Large intestine (tissue), 12 donors: ENCODE measurements around the gene TDP1. TPM values are rescaled to one million over a fixed set of nuclear protein-coding genes. Genes with fewer than 3 reads are reported as not detected.

Experiments used
- DNase-seq, 2 donors: peaks; one replicate each; pipeline versions ENCODE4 v3.0.0 to v3.0.0-alpha.2; 2013
- H3K27ac ChIP-seq: one replicate; pipeline ENCODE4 v1.5.1; 2013; ENCODE audit warnings: low read length
- H3K27me3 ChIP-seq: 2 replicates; pipeline ENCODE4 v1.6.1; 2013; ENCODE audit warnings: low read length; ENCODE audit not compliant: control insufficient read depth, insufficient read depth
- H3K36me3 ChIP-seq: 2 replicates; pipeline ENCODE4 v1.6.1; 2013; ENCODE audit warnings: low read length; ENCODE audit not compliant: control insufficient read depth, insufficient read depth
- H3K4me1 ChIP-seq: one replicate; pipeline ENCODE4 v1.6.1; 2013; ENCODE audit warnings: low read length; ENCODE audit not compliant: control insufficient read depth, insufficient read depth
- H3K4me3 ChIP-seq: one replicate; pipeline ENCODE4 v1.5.1; 2013; ENCODE audit warnings: low read length
- H3K9me3 ChIP-seq: one replicate; pipeline ENCODE4 v1.6.1; 2013; ENCODE audit warnings: mild to moderate bottlenecking, low read depth, low read length, moderate library complexity; ENCODE audit not compliant: control insufficient read depth
- WGBS: methylation state at CpG from one replicate; pipeline ENCODE4 v1.1.5; 2013; ENCODE audit warnings: low lambda C conversion rate; ENCODE audit not compliant: insufficient coverage; 5-methylcytosine and 5-hydroxymethylcytosine counted together
- long read RNA-seq, 11 donors: transcript quantifications; one replicate each; lab custom pipeline, GENCODE V29; 2026
- polyA plus RNA-seq: library from polyadenylated mRNA; unstranded; fragments of 120-200 nt; gene quantifications from one replicate; pipeline ENCODE4 v1.2.1, GENCODE V29; 2013

Gene TDP1
- 17.2 TPM for polyA plus RNA-seq
- long read RNA-seq, donor 1, partial matches to known transcripts: 0 of 3 reads
- long read RNA-seq, donor 1, other reads (novel, unspliced or antisense): 0 of 3 reads
- long read RNA-seq, donor 2, partial matches to known transcripts: 0 of 1 reads
- long read RNA-seq, donor 2, other reads (novel, unspliced or antisense): 0 of 1 reads
- long read RNA-seq, donor 3: 0 reads
- long read RNA-seq, donor 4: 0 reads
- long read RNA-seq, donor 5, partial matches to known transcripts: 0 of 2 reads
- long read RNA-seq, donor 5, other reads (novel, unspliced or antisense): 0 of 2 reads
- long read RNA-seq, donor 6, partial matches to known transcripts: 0 of 1 reads
- long read RNA-seq, donor 6, other reads (novel, unspliced or antisense): 0 of 1 reads
- long read RNA-seq, donor 7, partial matches to known transcripts: 0 of 3 reads
- long read RNA-seq, donor 7, other reads (novel, unspliced or antisense): 0 of 3 reads
- long read RNA-seq, donor 8, partial matches to known transcripts: 0 of 6 reads
- long read RNA-seq, donor 8, other reads (novel, unspliced or antisense): 0 of 6 reads
- long read RNA-seq, donor 9, partial matches to known transcripts: 0 of 3 reads
- long read RNA-seq, donor 9, other reads (novel, unspliced or antisense): 0 of 3 reads
- long read RNA-seq, donor 10, partial matches to known transcripts: 0 of 3 reads
- long read RNA-seq, donor 10, other reads (novel, unspliced or antisense): 0 of 3 reads
- long read RNA-seq, donor 11, partial matches to known transcripts: 0 of 3 reads
- long read RNA-seq, donor 11, other reads (novel, unspliced or antisense): 0 of 3 reads

DNA sequence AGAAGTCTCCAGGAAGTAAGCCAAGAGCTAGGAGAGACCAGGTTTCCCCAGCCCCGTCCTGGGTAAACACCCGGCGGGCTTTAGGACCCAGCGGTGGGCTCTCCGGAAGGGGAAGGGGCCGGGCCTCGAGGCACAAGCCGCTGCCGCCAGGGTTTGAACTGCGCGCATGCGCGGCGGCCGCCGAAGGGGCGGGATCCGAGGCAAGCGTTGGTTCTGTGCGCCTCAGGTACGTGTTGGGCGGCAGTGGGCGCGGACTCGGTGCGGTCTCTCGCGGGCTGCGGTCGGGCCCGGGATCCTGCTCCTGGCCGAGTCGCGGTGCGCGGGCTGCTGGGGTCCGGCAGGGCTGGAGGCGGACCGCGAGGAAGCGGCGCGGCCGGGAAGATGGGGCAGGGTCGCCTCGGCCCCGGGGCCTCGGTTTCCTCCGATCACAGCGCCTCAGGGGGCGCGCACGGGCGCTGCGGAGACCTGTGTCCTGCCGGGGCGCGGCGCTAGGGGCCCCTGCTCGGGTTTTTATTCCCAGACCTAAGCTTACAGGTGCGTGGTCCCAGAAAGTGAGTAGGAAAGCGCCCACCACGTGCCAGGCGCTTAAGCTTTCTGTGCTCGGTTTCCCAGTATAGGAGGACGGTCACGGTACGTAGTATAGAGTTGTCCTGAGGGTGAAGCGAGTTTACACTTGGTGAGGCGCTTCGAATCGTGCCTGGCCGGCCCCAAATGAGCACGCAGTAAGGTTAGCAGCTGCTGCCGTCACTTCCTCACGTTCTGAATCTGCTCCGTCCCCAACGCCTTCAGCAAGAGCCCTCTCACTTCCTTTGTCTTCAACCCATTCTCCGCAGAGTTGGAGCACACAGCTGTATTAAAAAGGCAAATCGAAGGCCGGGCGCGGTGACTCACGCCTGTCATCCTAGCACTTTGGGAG lies at the start of gene TDP1:
TDP1 (plus strand) TSS at position 183 of the 916 bp plus-strand sequence. CDS start 7,188 bp downstream, outside the sequence.
- Histone ChIP-seq H3K27ac (peak within 1 kb of the TSS; percentile 94), H3K36me3 (peaks cover 8% of the 10 kb centered on the region), H3K9me3 (no peaks in the 10 kb centered on the region), H3K27me3 (no peaks in the 10 kb centered on the region), H3K4me1 (peaks cover 5% of the 10 kb centered on the region), H3K4me3 (peak within 1 kb of the TSS; percentile 75)
- WGBS: no CpG with 5 or more reads among the region's 84 CpGs
- DNase-seq: peak; percentile 97 to 98

GRCh38 chr14:89906000-89906399 lies 49.7 kb upstream of the TDP1 start:
- Histone ChIP-seq H3K9me3 (no peaks in the 10 kb centered on the region), H3K4me1 (peaks cover 5% of the 10 kb centered on the region), H3K27me3 (no peaks in the 10 kb centered on the region), H3K36me3 (no peaks in the 10 kb centered on the region), H3K4me3 (no peak overlapping the region), H3K27ac (no peak overlapping the region)
- DNase-seq: no peak

DNA sequence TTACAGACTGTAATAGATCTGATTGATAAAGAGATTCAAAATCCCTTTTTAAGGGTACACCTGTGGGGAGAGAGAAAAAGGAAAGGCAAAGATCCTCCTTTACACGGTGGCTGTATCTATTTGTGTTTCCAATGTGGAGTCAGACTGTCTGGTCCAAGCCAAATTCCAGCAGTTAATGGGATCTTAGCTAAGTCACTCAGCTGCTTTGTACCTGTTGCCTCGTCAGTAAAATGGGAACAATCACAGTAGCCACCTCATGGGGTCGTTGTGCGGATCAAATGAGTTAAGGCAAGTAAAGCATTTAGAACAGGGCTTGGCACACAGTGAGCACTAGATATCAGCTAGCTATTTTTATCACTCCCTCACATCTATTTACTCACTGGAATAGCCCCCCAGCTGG lies 48.1 kb upstream of the TDP1 start:
- peaks cover 19% of the 10 kb centered on the region for H3K4me1 ChIP-seq
- H3K4me3 ChIP-seq: no peak overlapping the region
- no peak for DNase-seq
- WGBS: no CpG with 5 or more reads among the region's 4 CpGs
- H3K36me3 ChIP-seq: no peaks in the 10 kb centered on the region
- no peaks in the 10 kb centered on the region for H3K9me3 ChIP-seq
- no peak overlapping the region for H3K27ac ChIP-seq
- H3K27me3 ChIP-seq: no peaks in the 10 kb centered on the region

DNA sequence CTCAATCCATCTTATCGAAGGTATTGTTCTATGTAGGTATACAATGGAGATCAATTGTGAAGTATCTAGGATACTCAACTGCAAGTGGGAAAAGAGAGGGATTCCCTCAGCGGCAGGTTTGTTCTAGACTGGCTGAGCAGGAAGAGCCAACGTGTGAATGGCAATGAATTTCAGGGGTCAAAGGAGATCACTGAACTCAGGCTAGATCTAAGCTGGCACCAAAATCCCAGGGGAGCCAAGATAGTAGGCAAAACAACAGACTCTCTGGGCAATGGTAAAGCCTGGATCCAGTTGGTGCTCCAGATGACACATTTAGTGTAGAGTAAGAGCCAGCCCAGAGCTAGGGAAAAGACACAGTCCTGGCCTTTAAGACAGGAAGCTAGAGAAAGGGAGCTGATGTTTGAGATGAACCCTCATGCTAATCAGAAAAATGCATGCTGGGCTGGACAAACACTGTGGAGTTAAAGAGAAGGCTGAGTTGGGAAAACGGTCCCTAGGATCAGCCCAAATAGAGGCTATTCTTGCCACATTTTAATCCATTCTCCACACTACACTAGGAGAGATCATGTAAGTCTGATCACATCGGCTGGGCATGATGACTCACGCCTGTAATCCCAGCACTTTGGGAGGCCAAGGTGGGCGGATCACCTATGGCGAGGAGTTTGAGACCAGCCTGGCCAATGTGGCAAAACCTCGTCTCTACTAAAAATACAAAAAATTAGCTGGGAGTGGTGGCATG lies 46.8 kb upstream of the TDP1 start:
- no CpG with 5 or more reads among the region's 9 CpGs for WGBS
- DNase-seq: no peak
- Histone ChIP-seq H3K4me3 (no peak overlapping the region), H3K9me3 (no peaks in the 10 kb centered on the region), H3K27me3 (no peaks in the 10 kb centered on the region), H3K4me1 (peaks cover 22% of the 10 kb centered on the region), H3K36me3 (no peaks in the 10 kb centered on the region), H3K27ac (no peak overlapping the region)

DNA sequence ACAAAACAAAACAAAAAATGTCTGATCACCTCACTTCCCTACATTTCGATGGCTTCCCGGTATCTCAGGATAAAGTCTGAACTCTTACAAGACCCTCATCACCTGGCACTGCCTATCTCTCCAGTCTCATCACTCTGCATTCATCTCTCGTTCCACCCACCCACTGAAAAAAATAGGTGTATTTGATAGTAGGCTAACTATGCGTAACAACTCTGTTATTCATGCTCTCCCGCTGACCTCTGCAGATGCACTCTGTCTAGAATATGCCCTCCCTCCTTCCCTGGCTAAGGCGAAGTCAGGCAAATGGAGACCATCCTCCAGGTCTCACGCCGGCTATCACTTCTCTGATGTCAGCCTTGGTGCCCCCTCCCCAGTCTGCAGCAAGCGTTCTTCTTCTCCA lies 46.1 kb upstream of the TDP1 start:
- WGBS: 90% methylated on average over 2 of the region's 9 CpGs
- no peak for DNase-seq
- H3K27ac ChIP-seq: peak overlapping the region; percentile 88
- no peaks in the 10 kb centered on the region for H3K27me3 ChIP-seq
- H3K9me3 ChIP-seq: no peaks in the 10 kb centered on the region
- H3K4me3 ChIP-seq: no peak overlapping the region
- H3K4me1 ChIP-seq: peaks cover 22% of the 10 kb centered on the region
- H3K36me3 ChIP-seq: no peaks in the 10 kb centered on the region

DNA sequence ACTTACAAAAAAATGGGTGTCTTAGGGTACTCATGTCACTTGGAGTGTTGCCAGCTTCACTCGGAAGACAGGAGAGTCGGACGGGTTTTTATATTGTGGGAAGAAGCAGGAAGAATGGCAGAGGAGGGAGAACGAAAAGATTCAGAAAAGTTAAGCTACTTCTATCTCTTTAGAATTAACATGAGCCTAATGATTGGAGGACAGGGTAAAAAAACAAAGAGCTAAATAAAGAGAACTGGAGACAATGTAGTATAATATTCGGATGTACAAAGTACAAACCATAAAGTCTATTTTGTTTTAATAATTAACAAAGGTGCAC lies 45.1 kb upstream of the TDP1 start:
- H3K4me1 ChIP-seq: peaks cover 22% of the 10 kb centered on the region
- peak; percentile 33 to 83 for DNase-seq
- peak overlapping the region; percentile 21 for H3K4me3 ChIP-seq
- H3K27ac ChIP-seq: peak overlapping the region; percentile 88
- no peaks in the 10 kb centered on the region for H3K9me3 ChIP-seq
- WGBS: 20% methylated on average over 5 of the region's 5 CpGs
- no peaks in the 10 kb centered on the region for H3K27me3 ChIP-seq
- H3K36me3 ChIP-seq: no peaks in the 10 kb centered on the region

DNA sequence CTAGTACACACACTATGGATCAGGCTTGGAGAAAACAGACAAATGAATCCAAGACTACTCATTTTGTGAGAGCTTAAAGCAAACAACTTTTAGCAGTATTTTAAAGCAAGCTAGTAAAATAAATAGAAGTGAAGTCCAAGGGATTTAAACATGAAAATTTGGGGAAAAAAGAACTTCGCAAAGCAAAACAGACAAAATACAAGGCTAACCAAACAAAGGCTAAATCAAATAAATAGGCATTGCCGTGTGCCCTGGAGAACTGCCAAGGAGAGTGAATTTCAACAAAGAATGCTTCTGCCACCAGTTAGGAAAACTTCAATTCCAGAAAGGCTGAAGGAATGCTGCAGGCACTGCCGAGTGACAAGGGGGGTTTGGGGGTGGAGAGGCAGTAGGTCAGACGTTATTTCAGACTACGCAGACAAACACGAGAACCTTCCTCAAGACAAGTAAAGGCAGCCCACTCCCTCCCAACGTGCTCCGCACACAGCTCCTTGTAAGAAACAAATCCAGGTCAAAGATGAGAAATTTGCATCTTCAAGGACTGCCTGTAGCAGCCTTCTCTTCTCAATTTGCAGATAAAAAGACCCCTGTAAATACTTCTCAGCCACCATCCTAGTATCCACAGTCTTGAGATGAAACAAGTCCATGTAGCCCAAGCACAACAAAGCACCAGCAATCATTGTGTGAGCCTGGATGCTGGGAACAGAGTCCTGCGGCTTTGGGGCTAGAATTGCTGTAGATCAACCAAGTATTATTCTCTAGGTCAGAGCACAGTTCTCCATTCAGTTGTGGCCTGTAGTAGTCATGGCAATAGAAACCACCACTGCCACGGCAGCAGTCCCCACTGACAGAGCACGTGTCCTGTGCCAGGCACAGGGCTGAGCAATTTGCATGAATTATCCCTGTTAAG lies 44.5 kb upstream of the TDP1 start:
- Histone ChIP-seq H3K4me1 (peaks cover 22% of the 10 kb centered on the region), H3K27ac (peak overlapping the region; percentile 88), H3K4me3 (peak overlapping the region; percentile 21), H3K9me3 (no peaks in the 10 kb centered on the region), H3K36me3 (no peaks in the 10 kb centered on the region), H3K27me3 (no peaks in the 10 kb centered on the region)
- 0% methylated on average over 2 of the region's 11 CpGs for WGBS
- peak; percentile 49 to 79 for DNase-seq

DNA sequence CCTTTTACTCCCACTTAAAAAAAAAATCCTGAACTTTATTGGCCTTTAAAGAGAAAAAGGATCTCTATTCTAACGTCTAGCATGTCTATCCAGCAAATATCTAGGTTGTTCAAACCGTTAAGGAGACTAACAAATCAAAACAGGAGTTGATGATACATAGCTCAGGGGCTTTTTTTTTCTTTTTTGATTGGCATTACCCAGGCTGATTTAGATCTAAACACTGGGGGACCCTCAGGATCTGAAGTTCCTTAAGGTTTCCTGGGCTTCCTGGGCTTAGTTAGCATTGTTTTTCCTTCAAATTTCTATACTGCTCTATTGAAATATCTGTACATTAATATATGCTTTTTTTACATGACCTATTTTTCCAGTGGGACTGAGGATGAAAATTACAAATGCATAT lies 43.5 kb upstream of the TDP1 start:
- no peaks in the 10 kb centered on the region for H3K36me3 ChIP-seq
- WGBS: no CpG with 5 or more reads among the region's 2 CpGs
- no peaks in the 10 kb centered on the region for H3K9me3 ChIP-seq
- peaks cover 22% of the 10 kb centered on the region for H3K4me1 ChIP-seq
- peak overlapping the region; percentile 88 for H3K27ac ChIP-seq
- no peaks in the 10 kb centered on the region for H3K27me3 ChIP-seq
- H3K4me3 ChIP-seq: no peak overlapping the region
- no peak for DNase-seq

- Histone ChIP-seq H3K27ac (peak overlapping the region; percentile 88), H3K4me3 (no peak overlapping the region), H3K27me3 (no peaks in the 10 kb centered on the region), H3K36me3 (no peaks in the 10 kb centered on the region), H3K9me3 (no peaks in the 10 kb centered on the region), H3K4me1 (peaks cover 22% of the 10 kb centered on the region)
- WGBS: 16% methylated on average over 3 of the region's 9 CpGs
- DNase-seq: peak; percentile 84 to 90
Measured at GRCh38 chr14:89912667-89913211, 43.0 kb upstream of the TDP1 start.
